Superior temporal gyrus (tissue), 1 donor: ENCODE measurements around the gene ARL14.

ENCODE experiments used
- DNase-seq: peaks from one replicate; pipeline ENCODE4 v3.0.0-alpha.2; 2016; ENCODE audit errors: extremely low spot score

ARL14 gene

GRCh38 chr3:160722331-160722730, 45.4 kb downstream of the ARL14 start:
- DNase-seq, result no peak

- DNase-seq, result no peak
Measured at GRCh38 chr3:160725338-160725737, 48.4 kb downstream of the ARL14 start.
